CD4-positive, alpha-beta T cell treated with Interleukin-1 beta for 1 hour (primary cell): ENCODE data around the gene GDPGP1.
"Not testable (repeated sequence)": the region's sequence is repeated elsewhere in the genome, so short reads cannot be mapped to it uniquely, and the experiment has no call there.

Source experiments
- DNase-seq, 2 donors: peaks; one replicate each; pipeline ENCODE4 v3.0.0-alpha.2; 2020 to 2022

Gene GDPGP1

GRCh38 chr15:90234096-90234988 lies at the start of gene GDPGP1:
TSS of gene GDPGP1 (plus strand) at chr15:90234209. CDS start at chr15:90240909, 6,700 bp downstream.
- DNase-seq: no peak

GRCh38 chr15:90184786-90185704 lies 49.0 kb upstream of the GDPGP1 start:
- DNase-seq: peak; percentile 67 to 72

GRCh38 chr15:90187257-90187868 lies 46.6 kb upstream of the GDPGP1 start:
- DNase-seq: no peak

GRCh38 chr15:90188065-90188464 lies 45.9 kb upstream of the GDPGP1 start:
- not testable (repeated sequence) for DNase-seq

GRCh38 chr15:90188914-90189748 lies 44.9 kb upstream of the GDPGP1 start:
- no peak for DNase-seq

- no peak for DNase-seq
Measured at GRCh38 chr15:90189781-90190467, 44.1 kb upstream of the GDPGP1 start.

- peak in 1 of 2 donors; percentile 67 for DNase-seq
Measured at GRCh38 chr15:90190606-90191343, 43.2 kb upstream of the GDPGP1 start.

- DNase-seq: no peak
Measured at GRCh38 chr15:90191344-90191687, 42.7 kb upstream of the GDPGP1 start.

- peak; percentile 37 to 76 for DNase-seq
Measured at GRCh38 chr15:90191794-90192509, 42.1 kb upstream of the GDPGP1 start.

- DNase-seq: no peak
Measured at GRCh38 chr15:90192961-90193786, 40.8 kb upstream of the GDPGP1 start.

GRCh38 chr15:90194655-90195054 lies 39.4 kb upstream of the GDPGP1 start:
- no peak for DNase-seq

GRCh38 chr15:90200534-90201129 lies 33.4 kb upstream of the GDPGP1 start:
- DNase-seq: no peak

GRCh38 chr15:90201130-90201943 lies 32.7 kb upstream of the GDPGP1 start, which contains the start of gene SEMA4B:
TSS of gene SEMA4B (plus strand) at chr15:90201330. CDS start at chr15:90201579, 249 bp downstream.
- peak; percentile 69 to 74 for DNase-seq

GRCh38 chr15:90201944-90202375 lies 32.0 kb upstream of the GDPGP1 start:
- DNase-seq: no peak

- DNase-seq: no peak
Measured at GRCh38 chr15:90202929-90203328, 31.1 kb upstream of the GDPGP1 start.

GRCh38 chr15:90203473-90203872 lies 30.5 kb upstream of the GDPGP1 start:
- no peak for DNase-seq

GRCh38 chr15:90203922-90204321 lies 30.1 kb upstream of the GDPGP1 start:
- DNase-seq: no peak
